Measurements from ENCODE around the gene GPR179. TPM values are rescaled to one million over a fixed set of nuclear protein-coding genes. Genes with fewer than 3 reads are reported as not detected.

The GPR179 gene
- total RNA-seq, 1 experiment from 2014 or later, result 0.09 TPM

DNA sequence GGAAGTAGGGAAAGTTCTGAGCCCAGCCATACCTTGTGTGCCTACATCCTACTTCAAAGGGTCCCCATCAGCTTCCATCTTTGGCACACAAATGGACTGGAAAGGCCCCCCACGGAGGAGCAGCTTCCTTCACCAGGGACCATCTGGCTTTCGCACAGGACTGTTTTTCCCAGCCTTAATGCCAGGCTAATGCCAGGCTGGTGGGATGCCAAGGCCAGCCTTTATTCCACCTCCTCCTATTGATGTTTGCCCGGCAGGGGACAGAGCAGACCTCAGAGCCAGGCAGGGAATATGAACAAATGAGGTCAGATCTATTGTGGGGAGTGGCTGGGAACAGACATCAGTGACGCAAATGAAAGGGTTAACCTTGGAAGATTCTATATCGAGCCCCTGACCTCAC is 5.7 kb downstream of the GPR179 start:
- no peak for DNase-seq (ENCODE audit: low spot score)
- no peak overlapping the region for H3K27ac Mint-ChIP-seq
- no peak for ATAC-seq
- H3K27me3 Mint-ChIP-seq (ENCODE audit: low read depth), result no peaks in the 10 kb centered on the region; the same call in 1 of the 2 replicates
- POLR2A ChIA-PET, result no interaction called here
- CTCF ChIA-PET, result interaction anchor here (0.7 to 3.1 kb wide), 8 partner anchors 11 to 171 kb away, joined by 3 to 23 read pairs (median 6); no protein-coding TSS in a partner anchor
- H3K4me3 Mint-ChIP-seq, result no peak overlapping the region
- no peaks in the 10 kb centered on the region for H3K36me3 Mint-ChIP-seq
- H3K9me3 Mint-ChIP-seq, result no peaks in the 10 kb centered on the region
- H3K4me1 Mint-ChIP-seq, result peaks cover 18% of the 10 kb centered on the region
- TF ChIP-seq NFATC4 (CRISPR knock-in tag; IDR thresholded peaks at IDR 0.05), result no peak
- TF ChIP-seq, protein P1, sequence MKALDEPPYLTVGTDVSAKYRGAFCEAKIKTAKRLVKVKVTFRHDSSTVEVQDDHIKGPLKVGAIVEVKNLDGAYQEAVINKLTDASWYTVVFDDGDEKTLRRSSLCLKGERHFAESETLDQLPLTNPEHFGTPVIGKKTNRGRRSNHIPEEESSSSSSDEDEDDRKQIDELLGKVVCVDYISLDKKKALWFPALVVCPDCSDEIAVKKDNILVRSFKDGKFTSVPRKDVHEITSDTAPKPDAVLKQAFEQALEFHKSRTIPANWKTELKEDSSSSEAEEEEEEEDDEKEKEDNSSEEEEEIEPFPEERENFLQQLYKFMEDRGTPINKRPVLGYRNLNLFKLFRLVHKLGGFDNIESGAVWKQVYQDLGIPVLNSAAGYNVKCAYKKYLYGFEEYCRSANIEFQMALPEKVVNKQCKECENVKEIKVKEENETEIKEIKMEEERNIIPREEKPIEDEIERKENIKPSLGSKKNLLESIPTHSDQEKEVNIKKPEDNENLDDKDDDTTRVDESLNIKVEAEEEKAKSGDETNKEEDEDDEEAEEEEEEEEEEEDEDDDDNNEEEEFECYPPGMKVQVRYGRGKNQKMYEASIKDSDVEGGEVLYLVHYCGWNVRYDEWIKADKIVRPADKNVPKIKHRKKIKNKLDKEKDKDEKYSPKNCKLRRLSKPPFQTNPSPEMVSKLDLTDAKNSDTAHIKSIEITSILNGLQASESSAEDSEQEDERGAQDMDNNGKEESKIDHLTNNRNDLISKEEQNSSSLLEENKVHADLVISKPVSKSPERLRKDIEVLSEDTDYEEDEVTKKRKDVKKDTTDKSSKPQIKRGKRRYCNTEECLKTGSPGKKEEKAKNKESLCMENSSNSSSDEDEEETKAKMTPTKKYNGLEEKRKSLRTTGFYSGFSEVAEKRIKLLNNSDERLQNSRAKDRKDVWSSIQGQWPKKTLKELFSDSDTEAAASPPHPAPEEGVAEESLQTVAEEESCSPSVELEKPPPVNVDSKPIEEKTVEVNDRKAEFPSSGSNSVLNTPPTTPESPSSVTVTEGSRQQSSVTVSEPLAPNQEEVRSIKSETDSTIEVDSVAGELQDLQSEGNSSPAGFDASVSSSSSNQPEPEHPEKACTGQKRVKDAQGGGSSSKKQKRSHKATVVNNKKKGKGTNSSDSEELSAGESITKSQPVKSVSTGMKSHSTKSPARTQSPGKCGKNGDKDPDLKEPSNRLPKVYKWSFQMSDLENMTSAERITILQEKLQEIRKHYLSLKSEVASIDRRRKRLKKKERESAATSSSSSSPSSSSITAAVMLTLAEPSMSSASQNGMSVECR (CRISPR knock-in tag; IDR thresholded peaks at IDR 0.05; ENCODE audit: borderline replicate concordance), result no peak
- no peak for TF ChIP-seq TEAD1 (CRISPR knock-in tag; IDR thresholded peaks at IDR 0.05)
- TF ChIP-seq NR2C2 (CRISPR knock-in tag; IDR thresholded peaks at IDR 0.05), result no peak
- no peak for TF ChIP-seq ZNF512 (CRISPR knock-in tag; IDR thresholded peaks at IDR 0.05; ENCODE audit: borderline replicate concordance)
- TF ChIP-seq, protein P2, sequence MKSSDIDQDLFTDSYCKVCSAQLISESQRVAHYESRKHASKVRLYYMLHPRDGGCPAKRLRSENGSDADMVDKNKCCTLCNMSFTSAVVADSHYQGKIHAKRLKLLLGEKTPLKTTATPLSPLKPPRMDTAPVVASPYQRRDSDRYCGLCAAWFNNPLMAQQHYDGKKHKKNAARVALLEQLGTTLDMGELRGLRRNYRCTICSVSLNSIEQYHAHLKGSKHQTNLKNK (CRISPR knock-in tag; IDR thresholded peaks at IDR 0.05), result no peak
- no peak for TF ChIP-seq TP53 (CRISPR knock-in tag; IDR thresholded peaks at IDR 0.05)
- TF ChIP-seq, protein P3, sequence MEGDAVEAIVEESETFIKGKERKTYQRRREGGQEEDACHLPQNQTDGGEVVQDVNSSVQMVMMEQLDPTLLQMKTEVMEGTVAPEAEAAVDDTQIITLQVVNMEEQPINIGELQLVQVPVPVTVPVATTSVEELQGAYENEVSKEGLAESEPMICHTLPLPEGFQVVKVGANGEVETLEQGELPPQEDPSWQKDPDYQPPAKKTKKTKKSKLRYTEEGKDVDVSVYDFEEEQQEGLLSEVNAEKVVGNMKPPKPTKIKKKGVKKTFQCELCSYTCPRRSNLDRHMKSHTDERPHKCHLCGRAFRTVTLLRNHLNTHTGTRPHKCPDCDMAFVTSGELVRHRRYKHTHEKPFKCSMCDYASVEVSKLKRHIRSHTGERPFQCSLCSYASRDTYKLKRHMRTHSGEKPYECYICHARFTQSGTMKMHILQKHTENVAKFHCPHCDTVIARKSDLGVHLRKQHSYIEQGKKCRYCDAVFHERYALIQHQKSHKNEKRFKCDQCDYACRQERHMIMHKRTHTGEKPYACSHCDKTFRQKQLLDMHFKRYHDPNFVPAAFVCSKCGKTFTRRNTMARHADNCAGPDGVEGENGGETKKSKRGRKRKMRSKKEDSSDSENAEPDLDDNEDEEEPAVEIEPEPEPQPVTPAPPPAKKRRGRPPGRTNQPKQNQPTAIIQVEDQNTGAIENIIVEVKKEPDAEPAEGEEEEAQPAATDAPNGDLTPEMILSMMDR (IDR thresholded peaks at IDR 0.05), result no peak
- TF ChIP-seq ATF2 (CRISPR knock-in tag; IDR thresholded peaks at IDR 0.05; ENCODE audit: borderline replicate concordance, low read depth), result no peak
- TF ChIP-seq RORB (CRISPR knock-in tag; IDR thresholded peaks at IDR 0.05), result no peak
- no peak for TF ChIP-seq ZNF532 (CRISPR knock-in tag; IDR thresholded peaks at IDR 0.05; ENCODE audit: borderline replicate concordance)
- no peak for TF ChIP-seq MAX (CRISPR knock-in tag; IDR thresholded peaks at IDR 0.05)
- TF ChIP-seq, protein P4, sequence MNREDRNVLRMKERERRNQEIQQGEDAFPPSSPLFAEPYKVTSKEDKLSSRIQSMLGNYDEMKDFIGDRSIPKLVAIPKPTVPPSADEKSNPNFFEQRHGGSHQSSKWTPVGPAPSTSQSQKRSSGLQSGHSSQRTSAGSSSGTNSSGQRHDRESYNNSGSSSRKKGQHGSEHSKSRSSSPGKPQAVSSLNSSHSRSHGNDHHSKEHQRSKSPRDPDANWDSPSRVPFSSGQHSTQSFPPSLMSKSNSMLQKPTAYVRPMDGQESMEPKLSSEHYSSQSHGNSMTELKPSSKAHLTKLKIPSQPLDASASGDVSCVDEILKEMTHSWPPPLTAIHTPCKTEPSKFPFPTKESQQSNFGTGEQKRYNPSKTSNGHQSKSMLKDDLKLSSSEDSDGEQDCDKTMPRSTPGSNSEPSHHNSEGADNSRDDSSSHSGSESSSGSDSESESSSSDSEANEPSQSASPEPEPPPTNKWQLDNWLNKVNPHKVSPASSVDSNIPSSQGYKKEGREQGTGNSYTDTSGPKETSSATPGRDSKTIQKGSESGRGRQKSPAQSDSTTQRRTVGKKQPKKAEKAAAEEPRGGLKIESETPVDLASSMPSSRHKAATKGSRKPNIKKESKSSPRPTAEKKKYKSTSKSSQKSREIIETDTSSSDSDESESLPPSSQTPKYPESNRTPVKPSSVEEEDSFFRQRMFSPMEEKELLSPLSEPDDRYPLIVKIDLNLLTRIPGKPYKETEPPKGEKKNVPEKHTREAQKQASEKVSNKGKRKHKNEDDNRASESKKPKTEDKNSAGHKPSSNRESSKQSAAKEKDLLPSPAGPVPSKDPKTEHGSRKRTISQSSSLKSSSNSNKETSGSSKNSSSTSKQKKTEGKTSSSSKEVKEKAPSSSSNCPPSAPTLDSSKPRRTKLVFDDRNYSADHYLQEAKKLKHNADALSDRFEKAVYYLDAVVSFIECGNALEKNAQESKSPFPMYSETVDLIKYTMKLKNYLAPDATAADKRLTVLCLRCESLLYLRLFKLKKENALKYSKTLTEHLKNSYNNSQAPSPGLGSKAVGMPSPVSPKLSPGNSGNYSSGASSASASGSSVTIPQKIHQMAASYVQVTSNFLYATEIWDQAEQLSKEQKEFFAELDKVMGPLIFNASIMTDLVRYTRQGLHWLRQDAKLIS (CRISPR knock-in tag; IDR thresholded peaks at IDR 0.05; ENCODE audit: borderline replicate concordance), result no peak
- TF ChIP-seq ZNF396 (CRISPR knock-in tag; IDR thresholded peaks at IDR 0.05; ENCODE audit: borderline replicate concordance), result no peak
- no peak for TF ChIP-seq CREM (CRISPR knock-in tag; IDR thresholded peaks at IDR 0.05)
- TF ChIP-seq KAT7 (CRISPR knock-in tag; IDR thresholded peaks at IDR 0.05; ENCODE audit: borderline replicate concordance), result no peak
- no peak for TF ChIP-seq IRF2 (CRISPR knock-in tag; IDR thresholded peaks at IDR 0.05; ENCODE audit: borderline replicate concordance, low read depth)
- TF ChIP-seq ZBTB21 (CRISPR knock-in tag; IDR thresholded peaks at IDR 0.05; ENCODE audit: borderline replicate concordance), result no peak
- no peak for TF ChIP-seq ATF1 (CRISPR knock-in tag; IDR thresholded peaks at IDR 0.05)
